HFFc6 (cell line): Measurements from ENCODE around the gene CLDN3. TPM values are rescaled to one million over a fixed set of nuclear protein-coding genes. Genes with fewer than 3 reads are reported as not detected.
"Not testable (repeated sequence)": the region's sequence is repeated elsewhere in the genome, so short reads cannot be mapped to it uniquely, and the experiment has no call there.

Source experiments
- DNase-seq: peaks from one replicate; pipeline ENCODE4 v3.0.0-alpha.2; 2018
- H3K27ac Mint-ChIP-seq: 2 replicates; pipeline ENCODE4 v1.8.0; 2020; ENCODE audit warnings: mild to moderate bottlenecking, mixed read lengths
- H3K27me3 Mint-ChIP-seq: 2 replicates; pipeline ENCODE4 v1.8.0; 2021; ENCODE audit warnings: mild to moderate bottlenecking, moderate library complexity, mixed read lengths; ENCODE audit not compliant: insufficient read depth
- H3K36me3 Mint-ChIP-seq: 2 replicates; pipeline ENCODE4 v1.8.0; 2021; ENCODE audit warnings: low read depth, mixed read lengths
- H3K4me1 Mint-ChIP-seq: 2 replicates; pipeline ENCODE4 v1.8.0; 2020; ENCODE audit warnings: low read depth, mixed read lengths
- H3K4me3 Mint-ChIP-seq: 2 replicates; pipeline ENCODE4 v1.8.0; 2020; ENCODE audit warnings: mild to moderate bottlenecking, moderate library complexity, mixed read lengths
- H3K9me3 Mint-ChIP-seq: 2 replicates; pipeline ENCODE4 v1.8.0; 2020; ENCODE audit warnings: mild to moderate bottlenecking, mixed read lengths
- CTCF ChIP-seq: fragments of 200-600 bp; sonication (generic); IDR thresholded peaks from 2 replicates; pipeline ENCODE4 v1.5.0; 2021; ENCODE audit warnings: antibody characterized with exemption, mild to moderate bottlenecking
- total RNA-seq, 6 experiments: library from RNA; stranded (reverse); fragmentation: NEBNext Ultra II Directional; extraction: Animal tissue kit (Norgen Biotek cat#: 25700); gene quantifications; 2 replicates in 1 of 6; 3 replicates in 5 of 6; pipeline ENCODE4 v1.2.3, GENCODE V29; 2021

CLDN3 gene
- total RNA-seq, 6 experiments from 2014 or later = not detected

DNA sequence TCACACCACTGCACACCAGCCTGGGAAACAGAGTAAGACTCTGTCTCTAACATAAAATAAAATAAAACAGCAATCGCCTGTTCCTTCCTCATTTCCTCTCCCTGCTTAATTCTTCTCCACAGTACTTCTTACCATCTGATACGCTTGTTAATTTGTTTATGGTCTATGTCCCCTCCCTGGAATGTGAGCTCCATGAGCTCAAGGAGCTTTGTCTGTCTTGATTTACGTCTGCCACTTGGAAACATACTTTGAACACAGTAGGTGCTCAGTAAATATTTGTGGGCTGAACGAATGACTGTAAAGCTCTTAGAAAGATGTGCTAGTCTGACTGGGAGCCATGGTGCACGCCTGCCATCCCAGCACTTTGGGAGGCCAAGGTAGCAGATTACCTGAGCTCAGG, 41.5 kb downstream of the CLDN3 start:
- Mint-ChIP-seq H3K36me3 (no peaks in the 10 kb centered on the region), H3K4me3 (no peak overlapping the region), H3K9me3 (no peaks in the 10 kb centered on the region), H3K27me3 (no peaks in the 10 kb centered on the region; the same call in 1 of the 2 replicates), H3K27ac (no peak overlapping the region), H3K4me1 (peaks cover 11% of the 10 kb centered on the region; the same call in 1 of the 2 replicates)
- no peak for DNase-seq
- no peak for TF ChIP-seq CTCF

- Mint-ChIP-seq H3K27me3 (no peaks in the 10 kb centered on the region; the same call in 1 of the 2 replicates), H3K9me3 (no peaks in the 10 kb centered on the region), H3K27ac (no peak overlapping the region)
Measured at GRCh38 chr7:73727952-73728351, 42.1 kb downstream of the CLDN3 start.

GRCh38 chr7:73726083-73726466, 44.0 kb downstream of the CLDN3 start:
- H3K4me1 Mint-ChIP-seq = peaks cover 11% of the 10 kb centered on the region; the same call in 1 of the 2 replicates
- H3K9me3 Mint-ChIP-seq = no peaks in the 10 kb centered on the region
- H3K27ac Mint-ChIP-seq = no peak overlapping the region
- no peaks in the 10 kb centered on the region for H3K36me3 Mint-ChIP-seq
- TF ChIP-seq CTCF = peak; percentile 46
- DNase-seq = no peak
- H3K27me3 Mint-ChIP-seq = no peaks in the 10 kb centered on the region
- no peak overlapping the region for H3K4me3 Mint-ChIP-seq

More at GRCh38 chr7:73727952-73728351, 42.1 kb downstream of the CLDN3 start:
- no peak for DNase-seq
- TF ChIP-seq CTCF = no peak
- H3K4me1 Mint-ChIP-seq = peaks cover 11% of the 10 kb centered on the region; the same call in 1 of the 2 replicates
- no peaks in the 10 kb centered on the region for H3K36me3 Mint-ChIP-seq
- H3K4me3 Mint-ChIP-seq = no peak overlapping the region

DNA sequence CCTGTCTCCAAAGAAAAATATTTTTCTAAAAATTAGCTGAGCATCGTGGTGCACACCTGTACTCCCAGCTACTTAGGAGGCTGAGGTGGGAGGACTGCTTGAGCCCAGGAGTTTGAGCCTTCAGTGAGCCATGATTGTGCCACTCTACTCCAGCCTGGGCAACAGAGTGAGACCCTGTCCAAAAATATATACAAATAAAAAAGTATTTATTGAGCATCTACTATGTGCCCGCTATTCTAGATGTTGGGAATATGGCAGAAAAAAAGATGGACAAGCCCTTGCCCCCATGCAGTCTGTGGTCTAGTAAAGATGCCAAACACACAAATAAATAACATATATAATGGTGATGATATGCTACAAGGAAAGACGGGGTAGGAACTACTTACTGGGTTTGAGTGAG, 46.3 kb downstream of the CLDN3 start:
- Mint-ChIP-seq H3K27me3 (no peaks in the 10 kb centered on the region), H3K4me3 (no peak overlapping the region), H3K4me1 (peaks cover 16% of the 10 kb centered on the region), H3K27ac (no peak overlapping the region), H3K36me3 (no peaks in the 10 kb centered on the region), H3K9me3 (no peaks in the 10 kb centered on the region)
- TF ChIP-seq CTCF = no peak
- no peak for DNase-seq

DNA sequence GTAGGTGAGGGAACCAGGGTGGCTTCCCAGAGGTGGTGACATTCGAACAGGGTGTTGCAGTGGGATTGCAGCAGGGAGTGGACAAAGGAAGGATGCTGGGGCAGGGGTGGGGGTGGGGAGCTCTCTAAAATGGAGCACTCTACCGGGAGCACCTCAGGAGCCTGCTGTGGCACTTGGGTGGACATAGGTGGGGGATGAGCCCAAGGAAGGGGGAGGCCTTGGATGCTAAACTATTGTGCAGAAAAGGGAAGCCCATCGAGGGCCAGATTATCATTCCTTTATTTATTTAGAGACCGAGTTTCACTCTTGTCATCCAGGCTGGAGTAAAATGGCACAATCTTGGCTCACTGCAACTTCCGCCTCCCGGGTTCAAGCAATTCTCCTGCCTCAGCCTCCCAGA, 47.3 kb downstream of the CLDN3 start:
- no peaks in the 10 kb centered on the region for H3K9me3 Mint-ChIP-seq
- no peaks in the 10 kb centered on the region for H3K36me3 Mint-ChIP-seq
- no peak overlapping the region for H3K4me3 Mint-ChIP-seq
- no peaks in the 10 kb centered on the region; the same call in 1 of the 2 replicates for H3K27me3 Mint-ChIP-seq
- H3K27ac Mint-ChIP-seq = no peak overlapping the region
- DNase-seq = no peak
- no peak for TF ChIP-seq CTCF
- H3K4me1 Mint-ChIP-seq = peaks cover 15% of the 10 kb centered on the region

DNA sequence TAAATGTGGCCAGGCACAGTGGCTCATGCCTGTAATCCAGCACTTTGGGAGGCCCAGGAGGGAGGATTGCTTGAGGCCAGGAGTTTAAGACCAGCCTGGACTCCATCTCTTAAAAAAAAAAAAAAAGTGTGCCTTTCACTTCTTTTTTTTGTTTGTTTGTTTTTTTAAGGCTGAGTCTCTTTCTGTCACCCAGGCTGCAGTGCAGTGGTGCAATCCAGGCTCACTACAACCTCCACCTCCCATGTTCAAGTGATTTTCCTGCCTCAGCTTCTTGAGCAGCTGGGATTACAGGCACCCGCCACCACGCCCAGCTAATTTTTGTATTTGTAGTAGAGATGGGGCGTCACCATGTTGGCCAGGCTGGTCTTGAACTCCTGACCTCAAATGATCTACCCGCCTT, 47.9 kb downstream of the CLDN3 start:
- not testable (repeated sequence) for H3K27me3 Mint-ChIP-seq, H3K27ac Mint-ChIP-seq, H3K9me3 Mint-ChIP-seq, H3K4me3 Mint-ChIP-seq, DNase-seq, H3K36me3 Mint-ChIP-seq
- peaks cover 20% of the 10 kb centered on the region for H3K4me1 Mint-ChIP-seq
